Embryonic facial prominence (tissue), 1 donor: ENCODE data around the gene CTNNB1.

Experiments used
- DNase-seq: peaks from one replicate; pipeline ENCODE4 v3.0.0-alpha.2; 2016; ENCODE audit errors: extremely low spot score

Gene CTNNB1

DNA sequence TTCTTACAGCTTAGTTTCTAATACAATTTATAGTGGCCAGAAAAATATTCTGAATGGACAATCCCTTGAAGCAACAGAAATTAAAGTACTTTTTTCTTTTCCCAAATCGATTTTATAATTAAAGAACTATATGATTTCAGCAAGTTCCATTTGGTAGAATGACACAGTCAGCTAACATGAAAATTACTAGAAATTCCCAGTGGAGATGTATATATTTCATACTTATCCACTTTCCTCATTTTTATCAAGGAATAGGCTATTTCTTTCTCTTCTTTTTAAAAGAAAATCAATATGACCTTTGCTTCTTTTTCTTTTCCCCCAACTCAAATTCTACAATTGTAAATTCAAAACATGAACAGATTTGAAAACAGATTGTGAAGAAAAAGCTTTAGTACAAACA is 6.4 kb upstream of the CTNNB1 start:
- DNase-seq: no peak

DNA sequence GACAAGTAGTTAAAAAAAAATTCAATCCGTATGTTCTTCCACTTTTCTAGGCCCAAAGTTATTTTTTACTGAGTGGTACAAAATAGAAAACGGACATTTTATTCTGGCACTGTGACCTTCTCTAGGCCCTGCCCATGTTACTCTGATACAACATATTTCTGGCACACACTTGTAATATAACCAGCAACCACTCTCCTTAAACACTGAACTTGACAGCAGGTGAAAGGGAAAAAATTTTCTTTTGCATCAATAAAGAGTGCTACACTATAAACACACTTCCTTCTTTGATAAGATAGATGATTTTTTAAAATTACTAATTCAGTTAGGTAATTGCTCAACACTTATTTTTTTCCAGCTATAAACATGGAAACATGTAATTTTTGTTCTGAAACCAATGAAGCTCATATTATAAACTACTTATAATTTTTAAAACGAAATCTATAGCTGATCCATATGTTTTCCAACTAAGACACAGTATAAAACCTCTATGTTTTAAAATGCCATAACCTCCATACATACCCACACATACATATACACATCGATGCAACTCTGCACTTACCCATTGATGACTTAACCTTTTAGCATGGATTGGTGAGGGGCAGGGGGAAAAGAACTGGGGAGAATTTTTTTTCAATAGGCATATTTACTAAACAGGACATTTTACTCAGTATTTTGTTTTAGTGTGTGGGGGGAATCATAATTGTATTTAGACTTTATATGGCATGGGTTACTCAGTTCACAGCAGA is 5.3 kb upstream of the CTNNB1 start:
- no peak for DNase-seq

DNA sequence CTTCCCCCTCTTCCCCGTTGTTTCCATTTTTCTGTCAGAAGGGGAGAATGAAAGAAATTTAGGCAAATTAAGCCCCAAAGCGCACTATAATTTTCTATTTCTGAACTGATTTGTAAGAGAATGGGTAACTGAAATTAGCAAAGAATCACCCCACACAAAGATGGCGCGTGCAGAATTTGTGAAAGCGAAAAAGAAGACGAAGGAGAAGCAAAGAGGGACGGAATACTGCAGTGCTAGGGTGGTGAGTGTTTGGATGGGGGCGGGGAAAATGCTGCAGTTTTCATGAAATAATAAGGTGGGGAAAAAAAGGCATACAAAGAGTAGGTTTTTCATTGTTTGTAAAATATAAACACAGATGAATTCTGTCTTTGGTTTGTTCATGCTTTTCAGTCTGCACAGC is 4.6 kb upstream of the CTNNB1 start:
- DNase-seq: no peak

DNA sequence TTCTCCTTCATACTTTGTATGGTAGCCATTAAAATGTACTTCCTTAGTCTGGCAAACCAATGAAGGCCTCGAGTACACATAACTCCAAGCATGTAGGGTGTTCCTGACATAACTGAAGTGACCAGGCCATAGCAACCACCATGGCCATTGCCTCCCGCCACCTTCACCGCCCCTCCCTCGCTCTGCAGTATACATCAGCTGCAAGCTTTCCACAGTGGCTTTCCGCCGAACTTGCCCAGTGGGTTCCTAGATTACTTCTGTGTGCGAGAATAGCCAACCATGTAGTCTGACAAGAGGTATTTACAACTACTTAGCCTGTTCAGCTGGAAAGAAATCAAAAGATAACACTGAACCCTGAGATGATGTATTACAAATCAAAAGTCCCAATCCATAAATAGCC is 3.4 kb upstream of the CTNNB1 start:
- no peak for DNase-seq

DNA sequence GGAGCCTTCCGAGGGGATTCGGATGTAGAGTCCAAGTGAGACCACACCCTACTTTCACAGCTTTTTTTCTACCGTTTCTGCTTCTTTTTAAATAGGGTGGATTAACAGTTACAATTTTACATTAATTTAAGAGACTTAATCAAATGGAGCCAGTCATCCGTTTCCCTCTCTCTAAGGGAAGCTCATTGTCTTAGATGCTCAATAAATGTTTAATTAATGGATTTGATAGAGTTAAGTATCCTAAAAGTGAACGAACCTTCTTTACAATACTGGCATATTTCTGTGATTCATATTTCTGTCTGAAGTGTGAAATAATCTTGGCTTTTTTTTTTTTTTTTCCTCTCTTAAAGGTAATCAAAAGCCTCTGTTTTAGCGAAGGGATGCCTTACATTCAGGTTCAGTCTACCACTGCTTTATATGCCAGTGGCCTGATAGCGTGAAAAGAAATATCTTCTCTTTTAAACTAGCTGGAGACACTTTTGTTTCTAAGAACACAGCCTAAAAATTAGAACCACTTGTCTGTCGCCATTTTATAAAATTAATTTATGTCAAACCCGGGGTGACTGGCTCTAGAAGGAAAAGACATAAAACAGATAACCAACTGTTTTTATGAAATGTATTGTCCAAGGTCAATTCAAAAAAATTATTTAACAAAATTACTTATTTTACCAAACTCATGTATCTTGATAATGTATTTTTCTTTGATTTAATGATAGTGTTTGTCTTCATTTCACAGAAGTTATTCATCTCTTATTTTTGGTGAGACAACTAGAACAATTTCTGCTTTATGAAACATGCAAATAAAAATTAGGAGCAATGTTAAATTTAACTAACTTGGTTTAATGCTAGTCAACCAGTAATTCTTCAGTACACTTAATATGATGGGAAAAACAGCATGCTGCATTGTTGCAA is 2.5 kb upstream of the CTNNB1 start:
- no peak for DNase-seq

DNA sequence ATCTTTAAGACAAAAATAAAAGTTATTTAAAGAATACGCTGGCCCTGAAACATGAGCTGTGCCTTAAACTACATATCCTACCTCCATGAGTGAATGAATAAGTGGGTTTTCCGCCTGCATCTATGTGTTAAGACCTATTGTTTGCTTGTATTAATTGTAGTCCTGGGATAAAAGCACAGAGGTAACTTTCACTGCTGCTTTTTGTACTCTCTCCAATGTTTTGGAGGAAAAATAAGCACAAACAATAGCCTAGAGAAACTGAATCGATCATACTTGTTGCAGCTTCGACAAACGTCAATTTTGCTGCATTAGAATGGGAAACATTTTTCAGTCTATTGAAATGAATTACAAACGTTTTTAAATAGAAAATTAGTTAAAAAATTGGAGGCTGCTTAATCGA is 1.3 kb upstream of the CTNNB1 start:
- DNase-seq: no peak

DNA sequence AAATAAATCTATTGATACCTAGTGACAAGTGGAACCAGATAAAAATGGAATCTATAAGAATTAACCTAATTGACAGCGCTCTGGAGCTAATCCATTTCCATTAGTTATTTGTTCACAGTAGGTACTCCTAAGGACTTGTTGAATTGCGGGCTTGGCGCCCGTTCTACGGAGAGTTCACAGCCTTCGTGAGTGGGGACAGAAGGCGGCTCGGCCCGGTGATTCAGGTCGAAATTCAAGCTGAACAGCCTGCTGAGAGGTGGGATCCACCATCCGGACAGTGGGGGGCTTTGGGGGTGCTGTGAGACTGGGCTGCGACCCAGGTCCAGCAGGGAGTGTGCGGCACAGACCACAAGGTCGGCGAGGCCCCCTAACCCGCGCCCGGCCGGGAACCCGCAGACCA is 779 bp upstream of the CTNNB1 start:
- DNase-seq: no peak

DNA sequence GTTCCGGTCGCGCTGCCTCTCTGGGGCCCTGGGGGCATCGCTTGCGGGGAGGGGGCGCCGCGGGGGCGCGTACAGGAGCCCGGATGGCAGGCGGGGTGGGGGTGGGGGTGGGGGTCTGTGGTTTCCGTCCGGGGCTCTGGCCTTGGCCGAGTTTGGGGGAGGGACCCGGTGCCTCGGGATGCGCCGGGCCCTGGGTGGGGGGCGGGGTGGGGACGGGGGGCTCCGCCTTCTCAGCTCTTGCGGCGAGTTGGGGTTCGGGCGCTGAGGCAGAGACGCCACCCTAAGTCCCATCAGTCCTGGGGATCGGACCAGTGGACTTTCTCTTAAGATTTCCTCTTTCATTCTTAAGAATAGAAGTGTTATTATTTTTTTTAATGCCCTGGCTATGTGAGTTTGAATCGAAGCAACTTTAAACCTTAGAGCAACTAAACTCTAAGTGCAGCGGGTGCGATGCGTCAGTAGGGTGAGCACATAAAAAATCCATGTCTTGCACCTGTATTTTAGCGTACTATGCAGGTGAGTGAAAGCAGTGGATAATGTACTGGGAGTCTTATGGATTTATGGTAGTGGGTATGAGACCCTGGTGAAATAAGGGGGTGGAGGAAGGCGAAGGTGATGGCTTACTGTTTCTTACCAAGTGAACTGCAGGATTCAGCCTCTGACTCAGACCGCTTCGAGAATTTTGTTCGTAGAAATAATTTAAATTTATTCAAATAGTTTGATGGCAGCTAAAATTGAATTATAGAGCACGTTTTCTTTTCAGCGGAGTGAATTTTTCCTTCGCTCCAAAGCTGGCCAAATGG is 762 bp downstream of the CTNNB1 start:
- DNase-seq: peak; percentile 34

DNA sequence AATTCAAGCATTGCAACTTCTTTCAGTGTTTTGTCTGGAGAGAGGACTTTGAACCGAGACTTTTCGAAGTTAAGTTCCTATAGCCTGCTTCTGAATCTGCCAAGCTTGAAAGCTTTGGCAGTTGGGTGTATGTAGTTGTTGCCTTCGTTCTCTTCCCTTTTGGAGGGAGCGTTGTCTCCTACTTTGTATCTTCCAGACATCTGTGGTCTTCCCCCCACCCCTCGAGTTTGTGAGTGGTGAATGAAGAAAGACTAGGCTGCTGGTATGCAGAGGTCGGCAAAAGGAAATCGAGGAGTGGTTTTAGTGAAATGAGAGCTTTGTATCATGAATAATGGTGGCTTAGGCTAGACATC is 1.3 kb downstream of the CTNNB1 start:
- peak; percentile 32 for DNase-seq

DNA sequence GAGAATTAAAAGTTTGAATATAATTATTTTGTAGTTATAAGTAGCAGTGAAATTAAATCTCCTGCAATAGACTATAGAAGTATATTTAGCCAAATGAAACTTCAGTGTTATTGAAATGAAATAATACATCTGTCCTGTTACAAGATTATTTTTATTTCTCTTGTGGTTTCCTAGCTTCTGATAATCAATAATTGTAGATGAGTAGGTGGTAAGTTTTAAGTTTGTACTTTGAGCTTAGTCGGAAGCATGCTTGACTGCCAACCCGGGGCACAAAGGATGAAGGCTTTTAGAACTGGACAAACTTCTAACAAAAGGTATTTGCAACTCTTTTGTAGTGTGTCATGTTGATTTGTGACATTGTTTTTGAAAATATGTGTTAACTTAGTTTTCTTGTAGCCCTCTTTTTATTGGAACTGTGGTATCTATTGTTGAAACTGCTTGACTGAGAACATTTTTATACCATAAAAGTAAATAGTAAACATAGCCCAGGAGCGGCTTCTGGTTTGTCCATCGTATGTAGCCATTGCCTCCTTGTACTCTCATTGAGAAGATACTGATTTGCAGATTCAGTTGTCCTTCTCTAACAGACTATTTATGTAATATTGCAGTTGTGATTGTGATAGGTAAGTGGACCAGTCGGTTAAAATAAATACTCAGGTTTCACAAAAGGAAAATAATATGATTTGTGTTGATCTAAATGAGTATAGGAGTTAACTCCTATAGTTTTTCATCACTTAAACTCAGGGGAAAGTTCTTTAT is 2.9 kb downstream of the CTNNB1 start:
- DNase-seq: no peak

DNA sequence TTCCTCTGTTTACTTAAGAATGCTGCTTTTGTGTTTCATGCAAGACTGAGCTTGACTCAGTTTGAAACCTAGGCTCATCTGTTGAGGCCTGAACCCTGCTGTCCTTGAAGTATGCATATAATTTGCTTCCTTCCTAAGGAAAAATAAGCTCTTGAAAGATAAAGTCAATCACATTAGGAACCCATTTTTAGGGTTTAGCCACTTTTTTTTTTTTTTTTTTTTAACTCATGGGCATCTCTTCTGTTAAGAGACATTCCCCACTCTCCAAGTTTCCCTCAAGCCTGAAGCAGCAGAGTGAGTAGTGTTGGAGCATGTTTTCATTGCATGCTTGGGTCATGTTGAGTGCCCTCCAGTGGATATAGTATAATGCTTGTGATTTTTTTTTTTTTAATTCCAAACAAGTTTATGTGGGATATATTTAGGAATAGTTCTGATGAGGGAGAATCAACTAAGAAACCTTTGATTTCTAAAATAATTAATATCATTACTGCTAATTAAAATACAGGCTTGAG is 3.6 kb downstream of the CTNNB1 start:
- DNase-seq: peak; percentile 58

DNA sequence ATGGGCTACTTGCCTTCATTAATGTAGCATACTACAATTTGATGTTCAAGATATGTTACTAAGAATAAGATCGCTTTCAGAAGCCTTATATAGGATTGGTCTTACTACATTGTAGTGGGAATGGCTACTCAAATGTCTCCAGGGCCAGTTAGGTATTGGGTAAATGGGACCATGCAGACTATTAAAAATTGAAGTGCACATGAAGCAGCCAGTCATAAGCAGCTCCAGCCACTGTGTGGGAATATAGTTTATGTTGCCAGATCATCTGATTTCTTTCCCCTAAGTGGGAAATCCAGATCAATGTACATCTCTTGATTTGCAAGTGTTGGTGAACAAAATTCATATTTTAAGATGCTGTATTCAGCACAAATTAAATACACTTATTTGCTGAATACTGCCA is 5.1 kb downstream of the CTNNB1 start:
- DNase-seq: no peak

DNA sequence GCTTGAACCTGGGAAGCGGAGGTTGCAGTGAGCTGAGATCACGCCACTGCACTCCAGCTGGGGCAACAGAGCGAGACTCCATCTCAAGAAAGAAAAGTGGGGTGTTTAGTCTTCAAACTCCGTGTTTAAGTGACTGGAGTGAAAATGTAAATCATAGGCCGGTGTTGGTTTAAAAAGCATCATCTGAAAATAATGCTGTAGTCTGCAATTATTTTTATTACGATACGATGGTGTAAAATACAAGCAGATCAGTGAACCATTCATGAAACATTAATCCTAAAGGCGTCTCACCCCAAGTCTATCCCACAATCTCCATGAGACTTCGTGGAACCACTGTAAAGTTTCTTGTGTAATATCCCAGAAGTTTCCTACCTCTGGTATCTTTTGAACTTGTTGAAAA is 6.3 kb downstream of the CTNNB1 start:
- DNase-seq: no peak

DNA sequence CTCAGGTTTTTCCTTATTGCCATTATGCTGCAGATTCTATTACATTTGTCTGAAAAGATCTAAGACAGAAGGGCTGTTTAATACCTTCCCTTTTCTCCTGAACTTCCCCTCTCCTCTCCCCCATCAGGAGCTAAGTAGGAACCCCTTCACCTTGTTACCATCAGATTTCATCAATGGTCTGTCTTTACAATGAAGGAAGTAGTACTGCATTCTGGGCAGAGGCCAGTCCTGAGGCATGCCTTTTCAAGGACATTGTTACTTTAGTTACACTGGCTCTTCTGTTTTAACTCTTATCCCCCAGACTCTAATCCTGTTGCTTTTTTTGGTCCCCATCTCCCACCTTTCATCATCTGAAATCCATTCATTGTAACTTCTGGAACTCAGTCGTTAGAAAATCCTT is 8.1 kb downstream of the CTNNB1 start:
- DNase-seq: no peak

DNA sequence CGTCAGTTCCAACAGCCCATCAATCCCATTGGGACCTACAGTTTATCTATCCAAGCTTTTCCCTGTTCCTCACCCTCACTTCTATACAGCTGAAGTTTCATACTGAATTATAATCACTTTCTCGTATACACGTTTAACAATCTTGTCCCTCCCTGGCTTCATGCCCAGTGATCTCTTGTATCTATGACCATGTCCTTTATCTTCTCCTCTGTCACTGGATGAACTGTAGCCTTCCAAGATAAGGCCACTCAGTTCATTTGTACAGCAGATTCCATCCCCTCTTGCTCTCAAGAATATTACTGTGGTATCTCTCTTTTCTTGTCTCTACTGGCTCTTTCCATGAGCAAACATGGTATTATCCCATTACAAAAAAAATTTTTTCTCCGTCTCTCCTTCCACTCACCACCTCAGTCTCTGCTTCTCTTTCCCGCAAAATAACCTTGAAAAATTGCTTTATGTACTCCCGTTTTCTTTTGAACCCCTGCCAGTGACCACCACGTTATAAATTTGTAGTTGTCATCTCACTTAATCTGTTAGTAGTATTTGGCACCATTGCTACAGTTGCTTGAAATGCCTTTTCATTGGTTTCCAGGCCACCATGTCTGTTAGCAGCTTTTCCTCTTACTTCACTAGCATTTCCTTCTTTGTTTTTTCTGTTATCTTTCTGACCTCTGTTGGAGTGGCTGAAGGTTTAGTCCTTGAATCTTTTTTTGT is 9.4 kb downstream of the CTNNB1 start:
- DNase-seq: no peak

DNA sequence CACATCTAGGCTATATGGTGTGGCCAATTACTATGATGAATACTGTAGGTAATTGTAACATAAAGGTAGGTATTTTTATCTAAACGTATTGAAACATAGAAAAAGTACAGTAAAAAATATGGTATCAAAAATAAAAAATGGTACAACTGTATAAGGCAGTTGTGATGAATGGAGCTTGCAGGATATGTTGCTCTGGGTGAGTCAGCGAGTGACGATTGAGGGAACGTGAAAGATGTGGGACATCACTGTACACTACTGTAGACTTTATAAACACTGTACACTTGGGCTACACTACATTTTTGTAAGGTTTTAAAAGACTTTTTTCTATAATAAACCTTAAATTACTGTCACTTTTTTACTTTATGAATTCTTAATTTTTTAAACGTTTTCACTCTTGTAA is 10.3 kb downstream of the CTNNB1 start:
- DNase-seq: no peak

DNA sequence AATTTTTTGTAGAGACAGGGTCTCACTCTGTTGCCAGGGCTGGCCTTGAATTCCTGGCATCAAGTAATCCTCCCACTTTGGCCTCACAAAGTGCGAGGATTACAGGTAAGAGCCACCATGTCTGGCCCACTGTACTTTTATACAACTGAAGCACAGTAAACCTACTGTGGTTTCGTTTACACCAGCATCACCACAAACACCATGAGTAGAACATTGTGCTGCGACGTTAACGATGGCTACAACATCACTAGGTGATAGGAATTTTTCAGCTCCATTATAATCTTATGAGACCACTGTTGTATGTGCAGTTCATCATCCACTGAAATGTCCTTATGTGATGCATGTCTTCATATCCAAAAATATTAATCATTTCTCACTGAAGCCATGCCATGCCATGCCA is 11.7 kb downstream of the CTNNB1 start:
- no peak for DNase-seq

DNA sequence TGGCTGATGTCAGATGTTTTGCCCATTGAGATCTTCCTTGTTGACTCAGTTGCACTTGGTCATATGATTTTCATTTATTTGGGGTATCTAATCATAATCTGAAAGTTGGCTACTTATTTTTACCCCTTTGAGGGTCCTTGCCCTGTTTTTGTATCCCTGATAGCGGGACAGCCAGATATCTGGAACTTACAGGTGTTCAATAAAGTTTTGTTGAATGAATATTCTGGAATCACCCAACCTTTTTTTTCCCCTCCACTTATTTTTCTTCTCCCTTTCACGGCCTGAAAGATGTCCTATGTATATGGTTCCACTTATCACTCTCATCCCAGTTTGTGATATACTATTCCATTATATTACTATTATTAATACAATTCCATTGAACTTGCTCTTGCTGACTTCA is 12.8 kb downstream of the CTNNB1 start:
- DNase-seq: no peak

DNA sequence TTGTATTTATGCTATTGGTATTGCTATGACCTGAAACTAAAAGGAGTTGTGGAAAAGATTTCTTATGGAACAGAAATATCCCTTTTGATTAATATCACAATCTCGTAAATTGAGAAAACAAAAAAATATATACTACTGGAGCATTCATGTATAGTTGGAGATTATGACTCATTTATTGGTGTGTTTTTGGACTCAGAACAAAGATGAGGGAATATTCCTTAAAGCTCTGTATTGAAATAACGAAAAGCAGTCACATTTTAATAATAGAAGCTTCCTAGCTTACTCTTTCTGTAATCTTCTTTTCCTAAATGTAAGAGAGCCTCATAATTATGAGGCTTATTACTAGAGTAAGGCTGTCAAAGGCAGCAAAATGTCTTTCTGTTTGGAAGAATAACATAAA is 14.3 kb downstream of the CTNNB1 start:
- no peak for DNase-seq

DNA sequence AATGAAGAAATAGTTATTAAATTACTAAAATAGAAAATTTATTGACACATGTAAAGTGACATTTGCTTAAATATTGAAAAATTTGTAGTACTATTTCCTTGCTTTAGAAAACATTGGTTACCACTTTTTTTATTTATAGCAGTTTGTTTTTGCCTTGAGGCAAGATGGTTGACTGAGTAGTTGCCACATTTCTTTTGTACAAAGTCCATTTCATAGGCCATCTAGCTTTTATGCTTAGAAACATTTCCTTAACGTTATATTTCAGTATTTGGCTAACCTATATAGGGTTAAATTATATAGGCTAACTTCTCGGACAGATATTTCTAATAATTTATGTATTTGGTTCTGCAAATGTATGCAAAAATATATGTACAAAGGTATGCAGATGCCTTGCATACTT is 17.1 kb downstream of the CTNNB1 start:
- DNase-seq: no peak

DNA sequence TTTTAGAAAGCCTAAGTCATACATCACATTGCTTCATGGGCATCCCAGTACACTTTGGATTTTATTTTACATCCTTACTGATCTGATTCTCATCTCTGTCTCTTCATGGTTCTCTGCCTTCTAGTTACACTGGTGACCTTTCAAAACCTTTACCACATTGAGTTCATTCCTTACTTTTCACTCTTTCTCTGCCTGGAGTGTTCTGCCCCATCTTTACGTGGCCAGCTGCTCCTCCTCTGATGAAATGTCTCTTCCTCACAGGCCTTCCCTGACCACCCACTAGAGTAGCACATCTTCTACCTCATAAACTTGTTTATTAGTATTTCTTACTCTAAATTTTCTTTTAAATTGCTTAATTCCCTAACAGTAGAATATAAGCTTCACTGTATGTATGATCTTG is 17.7 kb downstream of the CTNNB1 start:
- no peak for DNase-seq
